ENCODE results near the gene CCL26.
"Not testable (repeated sequence)": the region's sequence is repeated elsewhere in the genome, so short reads cannot be mapped to it uniquely, and the experiment has no call there.

The CCL26 gene, protein sequence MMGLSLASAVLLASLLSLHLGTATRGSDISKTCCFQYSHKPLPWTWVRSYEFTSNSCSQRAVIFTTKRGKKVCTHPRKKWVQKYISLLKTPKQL

DNA sequence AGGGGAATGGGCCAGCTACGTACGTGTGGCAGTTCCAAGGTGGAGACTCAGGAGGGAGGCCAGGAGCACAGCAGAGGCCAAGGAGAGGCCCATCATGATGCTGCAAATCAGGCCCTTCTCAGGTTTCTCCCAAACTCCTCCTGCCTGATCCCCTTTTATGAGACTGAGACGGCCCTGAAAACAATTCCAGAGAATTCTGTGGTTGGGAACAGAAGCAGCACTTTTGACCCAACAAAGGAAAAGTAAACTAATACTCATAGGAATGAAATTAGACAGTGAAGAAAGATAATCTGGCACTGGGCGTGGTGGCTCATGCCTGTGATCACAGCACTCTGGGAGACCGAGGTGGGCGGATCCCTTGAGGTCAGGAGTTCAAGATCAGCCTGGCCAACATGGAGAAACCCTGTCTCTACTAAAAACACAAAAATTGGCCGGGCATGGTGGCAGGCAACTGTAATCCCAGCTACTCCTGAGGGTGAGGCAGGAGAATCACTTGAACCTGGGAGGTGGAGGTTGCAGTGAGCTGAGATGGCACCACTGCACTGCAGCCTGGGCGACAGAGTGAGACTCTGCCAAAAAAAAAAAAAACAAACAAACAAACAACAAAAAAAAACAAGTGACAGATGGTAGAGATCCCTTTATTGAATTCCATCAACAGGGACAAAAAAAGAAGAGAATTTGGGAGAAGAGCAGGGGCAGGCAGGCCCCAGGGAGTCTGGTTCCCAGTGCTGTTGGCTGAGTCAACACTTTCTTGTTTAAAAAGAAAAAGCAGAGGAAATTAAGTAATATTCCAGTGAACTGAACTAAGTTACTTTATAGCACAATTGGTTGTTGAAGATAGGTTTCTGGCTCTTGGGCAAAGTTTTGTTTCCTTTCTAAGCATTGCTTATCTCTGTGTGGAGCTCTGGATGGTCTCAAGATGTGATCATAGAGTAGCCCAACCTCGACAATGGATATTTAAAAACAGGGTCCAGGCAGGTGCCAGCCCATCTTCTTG is at the start of gene CCL26:
Gene CCL26, minus strand, starts transcription at position 131 of the 997 bp plus-strand sequence. Its CDS starts 35 bp downstream, at position 96.
- DNase-seq, result no peak

DNA sequence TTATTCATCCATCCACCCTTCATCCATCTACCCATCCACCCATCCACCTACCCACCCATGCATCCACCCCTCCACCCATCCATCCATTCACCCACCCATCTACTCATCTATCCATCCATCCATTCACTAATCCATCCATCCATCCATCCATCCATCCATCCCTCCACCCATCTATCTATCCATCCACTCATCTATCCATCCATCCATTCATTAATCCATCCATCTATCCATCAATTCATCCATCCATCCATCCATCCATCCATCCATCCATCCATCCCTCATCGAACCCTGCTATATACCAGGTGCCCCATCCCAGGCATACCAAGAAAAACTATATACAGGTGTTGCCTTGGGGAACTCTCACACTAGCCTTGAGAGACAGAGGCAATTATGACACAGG is 48.7 kb upstream of the CCL26 start:
- DNase-seq, result no peak

DNA sequence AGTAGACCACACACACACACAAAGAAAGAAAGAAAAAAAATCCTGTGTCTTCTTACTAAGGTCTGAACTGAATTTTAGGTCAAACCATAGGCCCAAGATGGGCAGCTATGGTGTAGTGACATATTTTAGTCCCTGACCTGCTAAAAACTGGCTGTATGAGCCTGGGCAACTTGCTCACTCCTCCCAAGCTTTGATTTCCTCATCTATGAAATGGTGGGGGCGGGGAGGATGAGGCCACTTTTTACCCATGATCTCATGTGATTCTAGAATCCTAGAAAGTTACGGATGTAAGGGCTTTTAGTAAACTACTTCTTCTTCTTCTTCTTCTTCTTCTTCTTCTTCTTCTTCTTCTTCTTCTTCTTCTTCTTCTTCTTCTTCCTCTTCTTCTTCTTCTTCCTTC is 47.7 kb upstream of the CCL26 start:
- DNase-seq, result no peak

DNA sequence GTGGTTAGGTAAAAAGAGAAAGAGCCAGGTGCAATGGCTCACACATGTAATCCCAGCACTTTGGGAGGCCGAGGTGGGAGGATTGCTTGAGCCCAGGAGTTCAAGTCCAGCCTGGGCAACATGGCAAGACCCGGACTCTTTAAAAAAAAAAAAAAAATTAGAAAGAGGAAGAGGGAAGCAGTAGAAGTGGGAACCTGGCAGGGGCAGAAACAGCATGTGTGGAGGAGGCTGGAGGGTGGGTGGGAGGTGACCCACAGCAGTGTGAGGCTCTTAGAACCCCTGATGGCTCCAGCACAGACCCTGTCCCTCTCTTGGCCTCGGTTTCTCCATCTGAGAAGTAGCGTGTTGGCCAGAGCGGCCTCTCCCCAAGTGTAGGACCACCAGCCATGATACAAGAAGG is 46.5 kb upstream of the CCL26 start:
- no peak for DNase-seq

DNA sequence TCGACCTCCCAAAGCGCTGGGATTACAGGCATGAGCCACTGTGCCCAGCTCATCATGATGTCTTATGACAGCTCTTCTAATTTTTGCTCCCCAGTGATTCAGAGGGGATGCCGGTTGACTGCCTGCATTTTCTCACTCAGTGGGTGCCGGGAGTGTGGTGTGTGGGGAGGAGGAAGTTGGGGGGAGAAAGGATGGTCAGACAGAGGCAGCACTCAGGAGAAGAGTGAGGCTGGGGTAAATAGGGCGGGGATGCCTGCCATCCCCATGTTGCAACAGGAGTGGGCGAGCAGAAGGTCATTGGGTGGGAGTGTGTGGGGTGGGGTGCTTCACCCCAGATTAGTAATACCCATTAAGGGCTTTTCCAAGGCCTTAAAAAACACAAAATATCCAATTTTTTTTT is 45.1 kb upstream of the CCL26 start:
- no peak for DNase-seq

DNA sequence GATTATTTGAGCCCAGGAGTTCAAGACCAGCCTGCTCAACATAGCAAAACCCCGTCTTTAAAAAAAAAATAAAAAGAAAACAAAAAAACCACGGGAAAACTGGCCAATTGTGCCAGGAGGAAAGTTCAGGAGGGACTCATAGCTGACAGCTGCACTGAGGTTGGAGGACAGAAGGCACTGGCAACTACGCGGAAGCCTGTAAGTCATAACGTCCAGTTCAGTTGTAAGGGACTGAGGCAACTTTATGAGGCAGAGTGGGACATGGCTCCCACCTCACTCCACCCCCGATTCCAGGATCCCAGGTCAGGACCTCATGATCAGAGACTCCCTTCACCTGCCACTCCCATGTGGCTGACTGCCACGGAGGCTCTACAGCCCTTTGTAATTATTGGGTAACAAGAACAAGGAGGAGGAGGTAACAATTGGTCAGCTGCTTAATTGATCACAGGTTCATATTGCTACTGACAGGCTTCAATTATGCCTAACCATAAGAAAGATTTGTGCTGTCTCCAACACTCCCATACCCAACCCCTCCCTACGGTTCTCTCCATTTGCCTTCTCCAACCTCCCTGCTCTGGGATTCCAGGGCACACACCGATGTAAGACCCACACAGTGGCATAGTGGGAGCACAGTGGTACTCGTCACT is 43.5 kb upstream of the CCL26 start:
- no peak for DNase-seq

DNA sequence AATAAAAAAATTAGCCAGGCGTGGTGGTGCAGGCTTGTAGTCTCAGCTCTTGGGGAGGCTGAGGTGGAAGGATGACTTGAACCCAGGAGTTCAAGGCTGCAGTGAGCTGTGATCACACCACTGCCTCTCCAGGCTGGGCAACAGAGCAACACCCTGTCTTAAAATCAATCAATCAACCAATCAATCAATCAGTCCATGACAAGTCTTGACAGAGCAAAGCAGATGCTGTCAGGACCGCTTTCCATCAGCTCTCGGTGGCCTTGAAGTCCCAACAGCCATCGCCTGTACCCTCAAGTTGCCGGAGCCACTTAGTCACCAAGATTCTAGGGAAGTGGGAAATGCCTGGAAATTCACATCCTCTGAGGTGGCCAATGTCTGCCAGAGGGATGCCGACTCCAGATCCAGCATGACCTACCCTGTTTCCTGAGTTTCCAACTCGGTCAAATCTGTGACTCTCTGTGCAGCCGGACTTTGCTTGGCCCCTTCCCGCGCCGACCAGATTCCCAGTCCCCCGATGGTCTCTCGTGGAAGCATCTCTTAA is 42.5 kb upstream of the CCL26 start:
- DNase-seq, result no peak

DNA sequence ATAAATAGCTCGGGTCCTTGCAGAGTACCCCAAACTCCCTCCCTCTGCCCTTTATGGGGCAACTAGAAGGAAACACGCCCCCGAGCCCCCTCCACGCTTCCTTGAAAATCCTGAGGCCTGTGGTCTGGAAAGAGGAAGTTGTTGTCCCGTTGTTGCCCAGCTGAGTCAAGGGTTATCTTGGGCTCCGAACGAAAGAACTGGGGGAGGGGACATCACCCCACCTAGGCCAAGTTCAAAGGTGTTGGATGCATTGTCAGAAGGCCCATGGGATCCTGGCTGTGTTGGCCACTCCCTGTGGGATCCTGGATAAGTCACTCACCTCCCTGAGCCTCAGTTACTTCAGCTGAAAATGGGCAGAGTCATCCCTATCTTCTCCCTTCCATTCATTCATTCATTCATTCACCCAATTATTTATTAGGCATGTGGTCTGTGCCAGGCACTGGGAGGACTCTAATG is 41.8 kb upstream of the CCL26 start, which contains the start of gene CCL24:
Gene CCL24, minus strand, starts transcription at position 26 of the 456 bp plus-strand sequence. CDS start 91 bp downstream, outside the sequence.
- no peak for DNase-seq

DNA sequence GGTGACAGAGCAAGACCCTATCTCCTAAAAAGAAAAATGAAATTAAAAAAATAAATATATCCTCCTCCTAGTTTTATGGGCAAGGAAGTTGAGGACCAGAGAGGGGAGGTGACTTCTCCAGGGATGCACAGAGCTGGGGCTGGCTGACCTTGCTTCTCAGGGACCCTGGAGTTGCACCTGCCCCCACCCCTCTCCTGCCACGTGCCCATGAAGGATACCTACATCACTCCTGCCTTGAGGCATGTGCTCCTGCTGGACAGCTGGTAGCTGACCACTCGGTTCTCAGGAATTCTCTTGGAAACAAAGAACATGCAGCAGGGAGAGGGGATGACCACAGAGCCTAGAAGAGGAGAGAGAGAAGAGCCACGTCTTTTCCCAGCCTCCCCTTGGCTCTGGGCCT is 41.1 kb upstream of the CCL26 start:
- DNase-seq, result no peak

DNA sequence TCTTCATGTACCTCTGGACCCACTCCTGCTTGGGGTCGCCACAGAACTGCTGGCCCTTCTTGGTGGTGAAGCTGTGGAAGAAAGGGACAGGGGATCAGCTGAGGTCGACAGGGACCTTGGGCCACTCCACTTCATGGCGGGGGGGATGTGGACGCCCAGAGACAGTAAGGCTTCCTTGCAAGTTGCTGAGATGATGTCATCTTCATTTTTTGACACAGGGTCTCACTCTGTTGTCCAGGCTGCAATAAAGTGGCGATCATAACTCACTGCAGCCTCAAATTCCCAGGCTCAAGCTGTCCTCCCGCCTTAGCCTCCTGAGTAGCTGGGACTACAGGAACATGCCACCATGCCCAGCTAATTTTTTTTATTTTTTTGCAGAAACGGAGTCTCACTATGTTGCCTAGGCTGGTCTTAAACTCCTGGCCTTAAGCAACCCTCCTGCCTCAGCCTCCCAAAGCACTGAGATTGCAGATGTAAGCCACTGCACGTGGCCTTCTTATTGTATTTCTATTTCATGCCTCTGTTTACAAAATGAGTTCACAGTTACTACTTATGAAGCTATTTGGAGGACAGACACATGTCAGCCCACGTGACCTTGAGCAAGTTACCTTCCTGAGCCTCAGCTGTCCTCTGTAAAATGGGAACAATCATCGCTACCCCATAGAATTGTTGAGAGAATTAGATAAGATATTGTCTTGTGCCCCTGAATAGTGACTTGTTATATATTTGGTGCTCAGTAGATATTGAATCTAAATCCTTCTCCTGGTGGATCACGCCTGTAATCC is 40.1 kb upstream of the CCL26 start:
- DNase-seq, result no peak

DNA sequence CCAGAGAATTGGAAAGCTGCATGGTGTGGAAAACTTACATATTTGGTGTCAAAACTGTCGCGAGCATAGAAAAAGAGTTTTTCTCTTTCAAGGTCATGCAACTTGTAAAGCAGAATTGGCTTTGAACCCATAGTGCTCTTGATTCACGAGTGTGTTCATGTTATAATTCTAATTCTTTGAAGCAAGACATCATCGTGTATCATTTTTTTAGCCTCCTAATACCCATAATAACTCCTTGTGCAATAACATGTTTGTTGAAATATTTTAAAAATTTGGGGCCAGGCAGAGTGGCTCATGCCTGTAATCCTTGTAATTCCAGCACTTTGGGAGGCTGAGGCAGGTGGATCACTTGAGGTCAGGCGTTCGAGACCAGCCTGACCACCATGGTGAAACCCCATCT is 37.4 kb upstream of the CCL26 start:
- no peak for DNase-seq

DNA sequence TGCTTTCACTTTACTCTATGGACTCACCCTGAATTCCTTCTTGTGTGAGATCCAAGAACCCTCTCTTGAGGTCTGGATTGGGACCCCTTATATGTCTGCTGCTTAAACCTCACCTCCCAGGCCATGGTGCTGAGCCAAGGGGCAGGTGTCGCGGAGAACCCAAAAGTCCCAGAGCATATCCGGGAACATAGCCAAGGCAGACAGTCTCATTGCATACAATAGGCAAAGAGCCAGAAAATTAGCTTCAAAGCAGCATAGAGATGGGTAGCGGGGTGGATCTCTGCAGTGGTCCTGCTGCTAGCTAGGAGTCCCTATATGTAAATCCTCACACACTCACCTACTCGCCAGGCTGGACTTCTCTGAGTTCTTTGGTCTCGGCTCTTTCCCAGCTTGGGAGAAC is 36.1 kb upstream of the CCL26 start:
- no peak for DNase-seq

DNA sequence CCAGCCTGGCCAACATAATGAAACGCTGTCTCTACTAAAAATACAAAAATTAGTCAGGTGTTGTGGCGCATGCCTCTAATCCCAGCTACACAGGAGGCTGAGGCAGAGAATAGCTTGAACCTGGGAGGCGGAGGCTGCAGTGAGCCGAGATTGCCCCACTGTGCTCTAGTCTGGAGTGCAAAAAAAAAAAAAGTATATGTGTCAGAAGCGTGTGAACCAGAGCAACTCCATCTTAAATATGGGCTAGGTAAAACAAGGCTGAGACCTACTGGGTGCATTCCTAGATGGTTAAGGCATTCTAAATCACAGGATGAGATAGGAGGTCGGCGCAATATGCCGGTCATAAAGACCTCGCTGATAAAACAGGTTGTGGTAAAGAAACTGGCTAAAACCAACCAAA is 35.4 kb upstream of the CCL26 start:
- DNase-seq, result no peak

DNA sequence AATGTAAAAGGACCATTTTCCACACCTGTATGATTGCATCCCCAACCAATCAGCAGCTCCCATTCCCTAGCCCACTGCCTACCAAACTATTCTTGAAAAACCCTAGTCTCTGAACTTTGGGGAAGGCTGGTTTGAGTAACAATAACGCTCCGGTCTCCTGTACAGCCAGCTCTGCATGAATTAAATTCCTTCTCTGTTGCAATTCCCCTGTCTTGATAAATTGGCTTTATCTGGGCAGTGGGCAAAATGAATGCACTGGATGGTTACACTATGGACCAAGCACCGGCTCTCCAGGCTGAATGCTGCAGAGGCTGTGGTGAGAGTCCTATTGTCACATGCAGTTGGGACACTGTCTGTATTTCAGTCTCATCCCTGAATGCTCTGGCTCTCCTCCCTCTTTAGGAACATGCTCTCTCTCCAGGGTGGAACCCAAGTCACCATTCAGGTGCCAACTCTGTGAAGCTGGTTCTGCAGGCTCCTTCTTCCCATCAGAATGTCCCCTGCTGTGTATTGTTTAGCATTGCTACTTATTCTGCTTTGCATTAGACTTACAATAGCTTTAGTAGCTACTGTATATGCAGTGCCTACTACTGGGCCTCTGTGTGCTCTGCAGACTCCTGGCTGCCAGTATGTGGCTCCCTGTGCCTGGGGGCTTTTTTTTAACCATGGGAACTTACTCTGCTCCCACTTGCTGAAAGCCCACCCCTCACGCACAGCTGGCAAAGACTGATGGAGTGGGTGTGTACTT is 34.7 kb upstream of the CCL26 start:
- DNase-seq, result no peak

DNA sequence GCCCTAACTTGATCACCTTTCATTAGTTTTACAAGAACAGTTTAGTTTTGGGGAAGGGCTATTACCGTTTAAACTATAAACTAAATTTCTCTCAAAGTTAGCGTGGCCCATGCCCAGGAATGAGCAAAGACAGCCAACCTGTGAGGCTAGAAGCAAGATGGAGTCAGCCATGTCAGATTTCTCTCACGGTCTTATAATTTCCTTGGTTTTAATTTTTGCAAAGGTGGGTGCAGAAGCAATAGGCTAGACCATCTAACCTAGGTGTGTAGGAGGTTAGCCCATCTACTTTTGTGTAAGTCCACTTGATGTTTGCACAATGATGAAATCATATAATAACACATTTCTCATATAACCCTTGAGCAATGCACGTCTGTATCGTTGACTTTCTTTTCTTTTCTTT is 32.7 kb upstream of the CCL26 start:
- DNase-seq, result no peak

DNA sequence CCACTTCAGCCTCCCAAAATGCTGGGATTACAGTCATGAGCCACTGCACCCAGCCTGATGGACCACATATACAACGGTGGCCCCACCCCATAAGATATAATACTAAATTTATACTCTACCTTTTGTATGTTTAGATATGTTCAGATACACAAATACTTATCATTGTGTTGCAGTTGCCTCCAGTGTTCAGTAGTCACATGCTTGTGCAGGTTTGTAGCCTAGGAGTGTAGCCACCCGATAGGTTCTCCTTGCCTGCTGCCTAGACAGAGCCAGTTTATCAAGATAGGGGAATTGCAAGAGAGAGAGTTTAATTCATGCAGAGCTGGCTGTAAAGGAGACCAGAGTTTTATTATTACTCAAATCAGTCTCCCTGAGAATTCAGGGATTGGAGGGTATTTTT is 32.0 kb upstream of the CCL26 start:
- no peak for DNase-seq

DNA sequence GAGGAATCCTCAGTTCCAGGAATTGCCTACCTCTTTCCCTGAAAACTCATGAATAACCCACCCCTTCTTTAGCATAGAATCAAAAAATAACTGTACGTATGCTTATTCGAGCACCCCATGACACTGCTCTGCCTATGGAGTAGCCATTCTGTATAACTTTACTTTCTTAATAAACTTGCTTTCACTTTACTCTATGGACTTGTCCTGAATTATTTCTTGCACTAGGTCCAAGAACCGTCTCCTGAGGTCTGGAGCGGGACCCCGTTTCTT is 30.5 kb upstream of the CCL26 start:
- no peak for DNase-seq

DNA sequence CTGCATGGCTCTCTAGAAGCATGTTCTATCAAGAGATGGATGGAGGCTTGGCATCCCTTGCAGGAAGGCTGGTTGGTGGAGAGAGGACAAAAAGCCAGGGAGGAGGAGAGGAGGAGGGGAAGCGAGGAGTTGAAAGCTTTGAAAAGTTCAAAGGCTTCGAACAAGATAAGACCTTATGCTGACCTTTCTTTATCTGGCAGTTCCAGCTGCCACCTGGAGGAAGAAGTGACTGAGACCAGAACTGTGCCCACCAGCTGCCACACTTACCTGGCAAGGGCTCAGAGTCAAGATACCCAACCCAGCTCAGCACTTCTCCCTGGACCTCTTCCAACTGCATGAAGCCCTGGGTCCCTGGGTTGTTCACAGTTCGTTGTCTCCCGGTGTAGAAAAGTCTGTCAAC is 26.8 kb upstream of the CCL26 start:
- no peak for DNase-seq

DNA sequence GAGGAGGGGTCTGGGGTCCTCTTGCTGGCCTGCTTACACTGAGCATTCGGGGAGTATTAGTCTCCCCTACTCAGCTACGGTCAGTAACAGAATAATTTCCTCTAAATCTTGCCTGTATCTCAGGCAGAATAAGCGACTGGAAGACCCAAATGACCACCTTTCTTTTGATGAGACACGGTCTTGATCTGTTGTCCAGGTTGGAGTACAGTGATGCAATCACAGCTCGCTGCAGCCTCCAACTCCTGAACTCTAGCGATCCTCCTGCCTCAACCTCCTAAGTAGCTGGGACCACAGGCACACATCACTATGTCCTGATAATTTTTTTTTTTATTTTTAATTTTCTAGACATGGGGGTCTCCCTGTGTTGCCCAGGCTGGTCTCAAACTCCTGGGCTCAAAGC is 24.4 kb upstream of the CCL26 start:
- DNase-seq, result no peak

DNA sequence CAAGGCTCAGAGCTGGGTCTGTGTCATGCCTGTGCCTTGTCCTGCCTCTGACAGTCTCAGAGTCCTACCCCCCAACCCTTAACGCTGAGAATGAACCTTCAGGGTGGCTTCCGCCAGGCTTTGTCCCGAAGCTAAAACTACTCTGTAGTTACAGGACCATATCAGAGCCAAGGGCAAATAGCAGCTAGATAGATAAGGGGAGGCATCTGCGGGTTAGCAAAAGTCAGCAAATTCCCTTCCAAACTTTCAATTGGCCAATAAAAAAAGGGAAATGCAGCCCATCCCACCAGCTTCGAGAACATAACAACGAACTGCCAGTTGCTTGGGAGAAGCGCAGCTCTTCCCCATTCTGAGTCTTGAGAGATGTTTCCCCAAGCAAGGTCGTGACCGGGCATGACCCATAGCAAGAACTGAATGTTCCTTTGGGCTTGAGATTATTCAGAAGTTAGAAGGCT is 23.8 kb upstream of the CCL26 start:
- DNase-seq, result no peak

DNA sequence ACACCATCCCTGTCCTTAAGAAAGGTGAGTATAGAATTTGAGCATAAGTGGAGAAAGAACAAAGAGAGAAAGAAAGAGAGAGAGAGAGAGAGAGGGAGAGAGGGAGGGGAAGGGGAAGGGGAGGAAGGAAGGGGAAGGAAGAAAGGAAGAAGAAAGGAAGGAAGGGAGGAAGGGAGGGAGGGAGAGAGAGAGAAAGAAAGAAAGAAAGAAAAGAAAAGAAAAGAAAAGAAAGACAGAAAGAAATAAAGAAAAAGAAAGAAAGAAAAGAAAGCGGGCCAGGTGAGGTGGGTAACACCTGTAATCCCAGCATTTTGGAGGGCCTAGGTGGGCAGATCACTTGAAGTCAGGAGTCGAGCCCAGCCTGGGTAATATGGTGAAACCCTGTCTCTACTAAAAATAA is 21.7 kb upstream of the CCL26 start:
- DNase-seq, result no peak

DNA sequence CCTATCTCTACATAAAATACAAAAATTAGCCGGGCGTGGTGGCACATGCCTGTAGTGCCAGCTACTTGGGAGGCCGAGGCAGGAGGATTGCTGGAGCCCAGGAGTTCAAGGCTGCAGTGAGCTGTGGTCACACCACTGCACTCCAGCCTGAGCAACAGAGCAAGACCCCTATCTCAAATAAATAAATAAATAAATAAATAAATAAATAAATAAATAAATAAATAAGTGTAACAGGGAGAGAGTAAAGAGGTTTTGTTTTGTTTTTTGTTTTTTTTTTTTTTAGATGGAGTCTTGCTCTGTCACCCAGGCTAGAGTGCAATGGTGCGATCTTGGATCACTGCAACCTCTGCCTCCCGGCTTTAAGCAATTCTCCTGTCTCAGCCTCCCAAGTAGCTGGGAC is 20.6 kb upstream of the CCL26 start:
- DNase-seq, result not testable (repeated sequence)

All from activated T-cell treated with anti-CD3 and anti-CD28 coated beads for 4 hours (primary cell).